Daoy (cell line): ENCODE measurements around the gene ZNF730. TPM values are rescaled to one million over a fixed set of nuclear protein-coding genes. Genes with fewer than 3 reads are reported as not detected.
"Not testable (repeated sequence)": the region's sequence is repeated elsewhere in the genome, so short reads cannot be mapped to it uniquely, and the experiment has no call there.

ENCODE experiments used
- DNase-seq: peaks from one replicate; pipeline ENCODE4 v3.0.0-alpha.2; 2015; ENCODE audit warnings: low read depth
- total RNA-seq: library from RNA; depleted of rRNA; stranded (reverse); fragments of >200 nt; shearing (Covaris generic); gene quantifications from 2 replicates; pipeline ENCODE4 v1.2.3, GENCODE V29; 2014; rRNA removed

Gene ZNF730
- 2.0 and 4.2 TPM in 2 replicates for total RNA-seq

- peak; percentile 90 for DNase-seq
These were observed at the start of gene ZNF730 for GRCh38 chr19:23116802-23117571. ZNF730 (plus strand) TSS chr19:23117025; CDS start chr19:23117174, 149 bp downstream.

DNA sequence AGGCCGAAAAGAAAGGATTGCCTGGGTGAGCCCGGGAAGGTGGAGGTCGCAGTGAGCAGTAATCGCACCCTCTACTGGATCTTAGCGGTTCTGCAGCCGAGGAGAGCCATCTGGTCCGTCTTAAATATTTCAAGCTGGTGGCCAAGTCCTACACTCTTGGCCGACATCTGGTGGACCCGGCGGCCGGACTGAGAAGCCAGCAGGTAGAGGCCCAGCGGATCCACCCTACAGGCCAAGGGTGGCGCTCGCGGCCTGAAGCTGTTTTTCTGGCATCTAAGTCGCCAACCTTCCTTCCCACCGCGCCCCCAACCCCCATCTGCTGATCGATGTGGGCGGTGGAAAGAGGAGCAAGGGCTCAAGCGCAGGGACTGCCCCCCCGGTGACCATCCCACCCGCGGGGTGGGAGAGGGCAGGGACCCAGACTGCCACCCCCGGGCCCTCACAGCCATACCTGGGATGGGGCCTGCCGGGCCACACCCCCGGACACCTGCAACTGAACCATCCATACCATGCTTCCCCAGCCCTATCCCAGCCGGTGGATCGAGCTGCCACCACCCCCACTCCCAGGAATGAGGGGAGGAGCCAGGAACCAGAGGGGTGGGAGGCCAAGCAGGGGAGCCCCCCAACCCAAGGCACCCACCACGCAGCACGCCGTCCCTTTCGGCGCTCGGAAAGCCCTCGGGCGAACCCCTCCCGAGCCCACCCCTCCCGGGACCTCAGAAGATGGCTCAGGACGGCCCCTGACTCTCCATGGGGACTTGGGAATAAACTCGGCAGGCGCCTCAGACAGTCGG lies 46.3 kb upstream of the ZNF730 start:
- peak; percentile 34 for DNase-seq

DNA sequence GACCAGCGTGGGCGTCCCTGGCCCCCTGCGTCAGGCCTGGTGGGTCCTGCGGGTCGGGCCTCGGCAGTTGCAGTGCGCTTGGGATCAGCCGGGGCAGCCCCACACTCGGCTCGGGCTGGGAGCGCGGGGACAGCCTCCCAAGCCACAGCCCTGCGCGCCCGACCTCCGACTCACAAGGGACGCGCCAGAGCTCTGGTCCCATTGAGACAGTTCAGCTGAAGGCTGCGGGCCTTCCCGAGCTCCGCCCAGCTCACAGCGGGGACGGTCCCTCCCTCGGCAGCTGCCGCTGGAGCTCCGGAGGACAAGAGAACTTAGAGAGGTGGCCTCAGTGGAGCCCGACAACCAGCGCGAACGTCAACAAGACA lies 45.7 kb upstream of the ZNF730 start:
- DNase-seq = peak; percentile 5

DNA sequence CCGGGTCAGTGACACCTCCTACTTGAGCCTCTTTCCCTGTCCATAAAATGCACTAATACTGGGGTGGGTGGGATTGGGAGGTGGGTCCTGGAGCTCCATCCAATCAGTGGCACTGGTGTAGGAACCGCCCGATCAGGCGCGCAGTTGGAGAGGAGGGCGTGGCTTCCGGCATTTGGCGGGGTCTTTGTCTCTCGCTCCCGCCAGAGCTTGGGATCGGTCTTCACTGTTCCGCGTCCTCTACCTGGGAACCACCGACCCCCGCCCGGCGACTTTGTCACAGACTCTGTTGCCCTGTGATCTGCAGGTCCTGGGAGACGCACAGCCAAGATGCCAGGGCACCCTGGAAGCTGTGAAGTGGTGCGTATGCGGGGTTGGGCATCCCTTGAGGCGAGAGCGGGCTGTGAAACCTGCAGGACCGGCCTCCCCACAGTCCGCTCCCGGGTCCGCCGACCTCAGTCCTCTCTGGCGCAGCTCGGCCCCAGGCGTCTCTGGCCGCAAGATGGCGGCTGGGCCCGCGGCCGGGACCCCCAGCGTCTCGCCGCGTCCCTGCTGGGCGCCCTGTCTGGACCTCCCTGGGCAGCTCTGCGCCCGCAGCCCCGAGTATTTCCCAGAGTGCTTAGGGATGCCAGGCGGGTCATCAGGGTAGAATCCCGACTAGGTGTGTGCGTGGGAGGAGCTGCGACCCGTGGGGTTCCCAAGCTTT lies 41.6 kb upstream of the ZNF730 start:
- DNase-seq = peak; percentile 90

- not testable (repeated sequence) for DNase-seq
These were observed 39.0 kb upstream of the ZNF730 start for GRCh38 chr19:23077776-23078175.

DNA sequence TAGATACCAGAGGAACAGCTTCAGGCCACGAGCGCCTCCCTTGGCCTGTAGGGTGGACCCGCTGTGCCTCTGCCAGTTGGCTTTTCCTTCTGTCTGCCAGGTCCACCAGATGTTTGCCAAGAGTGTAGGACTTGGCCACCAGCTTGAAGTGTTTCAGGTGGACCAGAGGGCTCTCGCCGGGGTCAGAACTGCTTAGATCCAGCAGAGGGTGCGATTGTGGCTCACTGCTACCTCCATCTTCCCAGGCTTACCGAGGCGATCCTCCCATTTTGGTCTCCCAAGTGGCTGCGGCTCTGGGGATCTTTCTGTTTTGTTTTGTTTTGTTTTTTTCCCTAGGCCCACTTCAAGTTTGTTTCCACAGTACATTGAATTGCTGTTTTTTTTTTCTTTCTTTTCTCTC lies 23.0 kb upstream of the ZNF730 start:
- DNase-seq = no peak

DNA sequence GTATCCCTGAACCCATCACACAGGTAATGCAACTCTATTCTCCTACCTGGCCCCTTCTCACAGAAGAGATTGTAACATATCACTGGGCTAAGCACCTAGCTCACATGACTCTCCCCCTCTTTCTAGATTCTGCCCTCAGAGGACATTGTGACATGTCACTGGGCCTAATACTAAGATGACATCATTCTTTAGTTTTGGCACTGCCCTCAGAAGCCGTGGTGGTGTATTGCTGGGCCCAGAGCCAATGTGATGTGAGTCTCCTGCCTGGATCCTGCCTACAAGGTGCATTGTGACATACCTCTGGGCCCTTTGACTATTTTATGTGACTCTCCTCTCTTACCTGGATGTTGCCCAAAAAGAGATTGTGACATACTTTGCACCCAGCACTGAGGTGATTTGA lies 21.4 kb upstream of the ZNF730 start:
- no peak for DNase-seq

DNA sequence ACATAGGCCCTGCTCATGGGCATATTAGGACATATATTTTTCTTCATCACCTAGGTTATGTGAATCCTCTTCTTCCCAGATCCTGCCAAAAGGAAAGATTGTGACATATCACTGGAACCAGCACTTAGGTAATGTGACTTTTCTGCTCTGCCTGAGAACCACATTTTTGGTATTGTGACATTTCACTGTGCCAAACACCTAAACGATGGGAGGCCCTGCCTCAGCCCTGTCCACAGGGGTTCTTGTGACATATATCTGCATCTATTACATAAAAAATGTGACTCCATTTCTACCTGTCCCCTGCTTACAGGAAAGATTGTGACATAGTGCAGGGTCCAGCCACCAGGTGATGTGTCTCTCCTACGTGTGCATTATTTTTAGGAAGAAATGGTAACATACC lies 18.5 kb upstream of the ZNF730 start:
- DNase-seq = no peak

DNA sequence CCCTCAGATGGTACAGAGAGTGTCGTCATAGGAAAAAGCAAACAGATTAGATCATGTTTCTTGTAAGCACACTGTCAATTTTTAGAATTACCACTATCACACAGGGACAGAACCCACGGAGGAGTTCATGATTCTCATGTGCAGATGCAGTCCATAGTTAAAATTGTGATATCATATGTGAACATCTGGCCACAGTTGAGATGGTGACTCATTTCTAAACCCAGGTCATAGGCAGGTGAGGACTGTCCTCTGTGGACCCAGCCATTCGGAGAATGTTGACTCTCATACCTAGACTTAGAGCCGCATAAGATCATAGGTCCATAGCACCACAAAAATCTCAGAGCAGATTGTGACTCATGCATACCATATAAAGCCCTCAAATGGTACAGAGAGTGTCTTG lies 17.8 kb upstream of the ZNF730 start:
- no peak for DNase-seq

- DNase-seq = no peak
These were observed 16.9 kb upstream of the ZNF730 start for GRCh38 chr19:23099966-23100365.

DNA sequence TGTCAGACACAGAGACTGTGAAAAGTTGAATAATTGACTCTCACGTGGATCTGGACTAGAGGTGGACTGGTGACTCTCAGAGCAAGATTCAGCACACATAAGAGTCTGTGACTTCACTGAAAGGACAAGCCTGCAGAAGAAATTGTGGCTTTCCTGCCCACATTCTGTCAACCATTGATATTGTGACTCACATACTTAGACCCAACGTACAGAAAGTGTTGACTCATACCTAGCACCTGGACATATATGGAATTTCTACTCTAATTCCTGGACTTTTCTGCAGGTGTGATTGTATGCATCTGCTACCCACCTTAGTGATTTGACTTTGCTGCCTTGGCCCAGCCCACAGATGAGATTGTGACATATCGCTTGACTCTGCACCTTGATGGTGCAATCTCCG lies 15.6 kb upstream of the ZNF730 start:
- peak; percentile 5 for DNase-seq

- DNase-seq = no peak
These were observed 1.6 kb downstream of the ZNF730 start for GRCh38 chr19:23118400-23118799.

DNA sequence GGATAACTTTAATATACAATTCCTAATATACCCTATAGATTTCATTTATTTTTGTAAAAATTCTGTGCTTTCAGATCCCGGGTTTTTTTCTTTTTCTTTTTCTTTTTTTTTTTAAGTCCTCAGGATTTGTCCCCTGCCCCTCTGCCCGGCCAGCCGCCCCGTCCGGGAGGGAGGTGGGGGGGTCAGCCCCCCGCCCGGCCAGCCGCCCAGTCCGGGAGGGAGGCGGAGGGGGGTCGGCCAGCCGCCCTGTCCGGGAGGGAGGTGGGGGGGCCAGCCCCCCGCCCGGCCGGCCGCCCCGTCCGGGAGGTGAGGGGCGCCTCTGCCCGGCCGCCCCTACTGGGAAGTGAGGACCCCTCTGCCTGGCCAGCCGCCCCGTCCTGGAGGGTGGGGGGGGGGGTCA lies 17.4 kb downstream of the ZNF730 start:
- DNase-seq = not testable (repeated sequence)

- DNase-seq = no peak
These were observed 29.0 kb downstream of the ZNF730 start for GRCh38 chr19:23145617-23146415.

DNA sequence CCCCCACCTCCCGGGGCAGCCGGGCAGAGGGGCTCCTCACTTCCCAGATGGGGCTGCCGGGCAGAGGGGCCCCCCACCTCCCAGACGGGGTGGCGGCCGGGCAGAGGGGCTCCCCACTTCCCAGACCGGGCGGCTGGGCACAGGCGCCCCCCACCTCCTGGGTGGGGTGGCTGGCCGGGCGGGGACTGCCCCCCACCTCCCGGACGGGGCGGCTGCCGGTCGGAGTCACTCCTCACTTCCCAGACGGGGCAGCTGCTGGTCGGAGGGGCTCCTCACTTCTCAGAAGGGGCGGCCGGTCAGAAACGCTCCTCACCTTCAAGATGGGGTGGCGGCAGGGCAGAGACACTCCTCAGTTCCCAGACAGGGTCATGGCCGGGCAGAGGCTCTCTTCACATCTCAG lies 43.9 kb downstream of the ZNF730 start:
- DNase-seq = no peak

- not testable (repeated sequence) for DNase-seq
These were observed 51.5 kb downstream of the ZNF730 start for GRCh38 chr19:23168286-23168685.

- DNase-seq = no peak
These were observed 66.4 kb downstream of the ZNF730 start for GRCh38 chr19:23183251-23183650.

DNA sequence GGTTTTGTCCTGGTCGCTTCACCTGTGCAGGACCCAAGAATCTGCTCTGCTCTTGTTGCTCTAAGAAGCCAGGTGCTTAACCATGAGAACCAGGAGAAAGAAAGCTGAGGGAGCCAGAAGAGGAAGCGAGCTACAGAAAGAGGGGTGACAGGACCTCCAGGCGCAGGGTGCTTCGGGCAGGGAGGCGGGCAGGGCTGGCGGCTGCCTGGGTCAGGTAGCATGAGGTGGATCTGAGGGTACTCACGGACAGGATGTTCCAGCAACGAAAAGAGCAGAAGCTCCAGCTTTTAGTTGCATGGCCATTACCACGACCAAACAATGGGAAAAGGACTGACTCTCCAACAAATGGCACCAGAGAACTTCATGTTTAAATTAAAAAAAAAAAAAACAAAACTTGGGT lies 73.5 kb downstream of the ZNF730 start:
- no peak for DNase-seq
